ENCODE data around the gene SCGB1D2.
"Not testable (repeated sequence)": the region's sequence is repeated elsewhere in the genome, so short reads cannot be mapped to it uniquely, and the experiment has no call there.

Gene SCGB1D2, protein sequence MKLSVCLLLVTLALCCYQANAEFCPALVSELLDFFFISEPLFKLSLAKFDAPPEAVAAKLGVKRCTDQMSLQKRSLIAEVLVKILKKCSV

GRCh38 chr11:62242021-62242420, at the start of gene SCGB1D2:
TSS of gene SCGB1D2 (plus strand) at chr11:62242239. CDS start at chr11:62242308, 69 bp downstream.
- DNase-seq (ENCODE audit: low spot score), result no peak

GRCh38 chr11:62193952-62194351, 48.1 kb upstream of the SCGB1D2 start:
- DNase-seq (ENCODE audit: low spot score), result no peak

DNA sequence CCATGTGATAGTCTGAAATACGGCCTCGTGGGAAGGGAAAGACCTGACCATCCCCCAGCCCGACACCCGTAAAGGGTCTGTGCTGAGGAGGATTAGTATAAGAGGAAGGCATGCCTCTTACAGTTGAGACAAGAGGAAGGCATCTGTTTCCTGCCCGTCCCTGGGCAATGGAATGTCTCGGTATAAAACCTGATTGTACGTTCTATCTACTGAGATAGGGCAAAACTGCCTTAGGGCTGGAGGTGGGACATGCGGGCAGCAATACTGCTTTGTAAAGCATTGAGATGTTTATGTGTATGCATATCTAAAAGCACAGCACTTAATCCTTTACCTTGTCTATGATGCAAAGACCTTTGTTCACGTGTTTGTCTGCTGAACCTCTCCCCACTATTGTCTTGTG, 47.0 kb upstream of the SCGB1D2 start:
- not testable (repeated sequence) for DNase-seq (ENCODE audit: low spot score)

- no peak for DNase-seq (ENCODE audit: low spot score)
Measured at GRCh38 chr11:62195945-62196344, 46.1 kb upstream of the SCGB1D2 start.

DNA sequence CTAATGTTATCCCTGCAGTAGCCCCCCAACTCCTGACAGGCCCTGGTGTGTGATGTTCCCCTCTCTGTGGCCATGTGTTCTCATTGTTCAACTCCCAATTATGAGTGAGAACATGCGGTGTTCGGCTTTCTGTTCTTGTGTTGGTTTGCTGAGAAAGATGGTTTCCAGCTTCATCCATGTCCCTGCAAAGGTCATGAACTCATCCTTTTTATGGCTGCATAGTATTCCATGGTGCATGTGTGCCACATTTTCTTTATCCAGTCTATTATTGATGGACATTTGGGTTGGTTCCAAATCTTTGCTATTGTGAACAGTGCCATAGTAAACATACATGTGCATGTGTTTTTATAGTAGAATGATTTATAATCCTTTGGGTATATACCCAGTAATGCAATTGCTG, 44.6 kb upstream of the SCGB1D2 start:
- DNase-seq (ENCODE audit: low spot score), result not testable (repeated sequence)

- DNase-seq (ENCODE audit: low spot score), result no peak
Measured at GRCh38 chr11:62201376-62201775, 40.7 kb upstream of the SCGB1D2 start.

GRCh38 chr11:62202910-62203309, 39.1 kb upstream of the SCGB1D2 start:
- DNase-seq (ENCODE audit: low spot score), result no peak

- no peak for DNase-seq (ENCODE audit: low spot score)
Measured at GRCh38 chr11:62204430-62204829, 37.6 kb upstream of the SCGB1D2 start.

- DNase-seq (ENCODE audit: low spot score), result no peak
Measured at GRCh38 chr11:62205441-62205840, 36.6 kb upstream of the SCGB1D2 start.

DNA sequence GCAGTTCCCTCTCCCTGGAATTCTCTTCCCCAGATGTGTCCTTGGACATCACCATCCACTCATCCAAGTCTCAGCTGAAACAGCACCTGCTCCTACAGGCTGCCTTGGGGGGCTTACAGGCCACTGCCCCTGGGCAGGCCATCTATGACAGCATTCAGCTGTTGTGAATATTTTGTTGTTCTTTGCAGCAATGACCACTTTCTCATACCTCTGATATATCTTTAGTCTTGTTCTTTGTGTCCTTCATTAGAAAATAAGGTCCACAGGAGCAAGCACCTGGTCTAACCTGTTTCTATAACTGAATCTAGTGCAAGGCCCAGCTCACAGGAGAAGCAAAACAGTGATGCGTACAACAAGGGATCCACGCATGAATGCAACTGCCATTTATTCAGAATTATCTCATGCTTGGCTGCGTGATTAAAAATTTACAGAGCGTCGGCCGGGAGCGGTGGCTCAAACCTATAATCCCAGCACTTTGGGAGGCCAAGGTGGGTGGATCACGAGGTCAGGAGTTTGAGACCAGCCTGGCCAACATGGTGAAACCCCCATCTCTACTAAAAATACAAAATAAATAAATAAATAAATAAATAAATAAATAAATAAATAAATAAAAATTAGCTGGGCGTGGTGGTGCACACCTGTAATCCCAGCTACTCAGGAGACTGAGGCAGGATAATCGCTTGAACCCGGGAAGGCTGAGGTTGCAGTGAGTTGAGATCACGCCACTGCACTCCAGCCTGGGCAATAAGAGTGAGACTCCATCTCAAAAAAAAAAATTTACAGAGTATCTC, 35.6 kb upstream of the SCGB1D2 start:
- not testable (repeated sequence) for DNase-seq (ENCODE audit: low spot score)

DNA sequence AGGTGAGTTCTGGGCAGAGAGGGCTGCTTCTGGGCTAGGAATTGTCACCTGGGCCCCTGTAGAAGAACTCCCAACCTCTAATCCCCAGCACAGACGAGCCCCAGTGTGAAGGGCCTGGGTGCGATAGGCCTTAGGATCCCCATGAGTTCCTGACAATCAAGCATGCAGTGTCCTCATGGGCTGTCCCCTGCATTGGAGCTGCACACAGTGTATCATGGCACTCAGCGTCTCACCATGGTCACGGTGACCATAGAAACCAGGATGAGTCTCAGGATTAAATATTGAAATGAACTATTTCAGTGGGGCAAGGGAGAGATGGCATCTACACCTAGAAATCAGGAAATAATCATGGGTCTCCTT, 33.3 kb upstream of the SCGB1D2 start:
- DNase-seq (ENCODE audit: low spot score), result no peak

- DNase-seq (ENCODE audit: low spot score), result no peak
Measured at GRCh38 chr11:62217191-62217748, 24.8 kb upstream of the SCGB1D2 start.

DNA sequence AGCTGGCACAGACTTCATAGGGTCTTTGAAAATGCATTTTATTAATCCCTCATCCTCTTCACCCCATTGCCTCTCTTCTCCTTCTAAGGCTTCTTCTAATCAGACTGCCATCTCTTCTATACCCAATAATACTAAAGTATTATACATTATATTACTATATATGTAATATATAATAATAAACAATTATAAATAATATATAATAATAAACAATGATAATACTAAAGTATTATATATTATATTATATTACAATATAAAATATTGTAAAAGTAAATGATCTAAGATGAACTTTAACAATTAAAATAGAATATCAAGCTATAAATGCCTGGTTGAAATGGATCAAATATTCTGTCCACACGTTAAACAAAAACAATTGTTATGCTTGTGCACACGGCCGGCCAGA, 20.5 kb upstream of the SCGB1D2 start:
- no peak for DNase-seq (ENCODE audit: low spot score)

DNA sequence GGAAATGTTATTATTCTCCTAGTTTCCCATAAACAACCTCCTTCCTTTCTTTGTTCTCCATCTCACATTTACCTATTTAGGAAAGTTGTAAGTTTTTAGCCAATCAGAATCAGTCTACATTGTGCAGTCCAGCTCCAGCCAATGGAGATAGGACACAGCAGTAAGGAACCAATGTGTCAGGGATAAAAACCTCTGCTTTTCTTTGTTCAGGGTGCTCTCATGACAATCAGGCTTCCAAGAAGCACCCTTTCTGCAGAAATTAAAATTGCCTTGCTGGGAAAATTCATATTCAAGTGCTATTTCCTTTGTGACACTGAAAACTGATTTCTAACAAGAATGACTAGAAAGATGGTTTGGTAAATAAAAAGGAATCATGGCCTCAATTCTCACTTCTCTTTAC, 18.9 kb upstream of the SCGB1D2 start:
- no peak for DNase-seq (ENCODE audit: low spot score)

GRCh38 chr11:62233730-62234129, 8.3 kb upstream of the SCGB1D2 start:
- no peak for DNase-seq (ENCODE audit: low spot score)

GRCh38 chr11:62236187-62236586, 5.9 kb upstream of the SCGB1D2 start:
- no peak for DNase-seq (ENCODE audit: low spot score)

DNA sequence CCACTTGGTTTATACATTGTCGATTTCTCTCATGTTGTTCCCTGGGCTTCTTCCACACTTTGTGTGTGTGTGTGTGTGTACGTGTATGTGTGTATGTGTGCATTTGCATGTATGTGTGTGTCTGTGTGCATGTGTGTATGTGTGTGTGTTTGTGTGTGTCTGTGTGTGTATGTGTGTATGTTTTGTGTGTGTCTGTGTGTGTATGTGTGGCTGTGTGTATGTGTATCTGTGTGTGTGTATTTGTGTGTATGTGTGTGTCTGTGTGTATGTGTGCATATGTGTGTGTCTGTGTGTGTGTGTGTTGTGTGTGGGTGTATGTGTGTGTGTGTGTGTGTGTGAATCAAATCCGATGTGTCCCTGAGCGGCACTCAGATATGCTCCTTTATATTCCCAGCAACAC, 4.5 kb upstream of the SCGB1D2 start:
- DNase-seq (ENCODE audit: low spot score), result no peak

- DNase-seq (ENCODE audit: low spot score), result no peak
Measured at GRCh38 chr11:62238151-62238550, 3.9 kb upstream of the SCGB1D2 start.

- no peak for DNase-seq (ENCODE audit: low spot score)
Measured at GRCh38 chr11:62241095-62241494, 944 bp upstream of the SCGB1D2 start.

DNA sequence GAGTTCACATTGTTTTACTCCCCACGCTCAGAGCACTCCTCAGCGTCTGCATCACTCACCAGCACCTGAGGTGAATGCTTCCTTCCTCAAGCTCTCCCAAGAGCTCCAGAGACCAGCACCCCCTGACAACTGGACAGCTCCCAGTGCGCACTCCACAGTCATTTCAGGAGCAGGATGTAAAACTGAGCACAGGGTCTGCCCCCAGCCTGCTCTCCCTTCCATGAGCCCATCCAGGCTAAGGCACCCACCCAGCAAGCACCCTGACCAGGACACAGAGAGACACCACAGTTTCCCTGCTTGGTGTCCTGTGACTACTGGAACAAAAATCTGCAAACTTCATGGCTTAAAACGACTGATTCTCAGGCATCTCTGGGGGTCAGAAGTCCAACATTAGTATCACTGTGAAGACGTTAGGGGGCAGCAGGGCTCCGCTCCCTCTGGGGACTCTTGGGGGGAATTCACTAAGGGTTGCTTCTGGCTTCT, 3.3 kb downstream of the SCGB1D2 start:
- no peak for DNase-seq (ENCODE audit: low spot score)

DNA sequence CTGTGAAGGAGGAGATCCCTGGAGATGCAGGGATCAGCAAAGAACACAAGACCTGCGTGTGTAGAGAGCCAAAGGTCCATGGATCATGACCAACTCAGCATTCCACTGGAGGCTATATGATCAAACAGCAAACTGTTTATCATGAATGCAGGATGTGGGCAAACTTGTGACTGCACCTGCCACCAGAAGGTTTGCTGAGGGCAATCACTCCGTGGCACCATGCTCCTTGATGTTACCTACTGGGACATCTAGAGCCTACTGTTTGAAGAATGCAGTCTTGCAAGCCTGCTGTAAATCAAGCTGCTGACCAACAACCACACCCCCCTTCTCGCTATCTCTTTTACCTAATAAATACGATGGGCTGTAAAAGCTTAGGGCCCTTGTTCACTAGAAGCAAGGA, 9.7 kb downstream of the SCGB1D2 start:
- no peak for DNase-seq (ENCODE audit: low spot score)

DNA sequence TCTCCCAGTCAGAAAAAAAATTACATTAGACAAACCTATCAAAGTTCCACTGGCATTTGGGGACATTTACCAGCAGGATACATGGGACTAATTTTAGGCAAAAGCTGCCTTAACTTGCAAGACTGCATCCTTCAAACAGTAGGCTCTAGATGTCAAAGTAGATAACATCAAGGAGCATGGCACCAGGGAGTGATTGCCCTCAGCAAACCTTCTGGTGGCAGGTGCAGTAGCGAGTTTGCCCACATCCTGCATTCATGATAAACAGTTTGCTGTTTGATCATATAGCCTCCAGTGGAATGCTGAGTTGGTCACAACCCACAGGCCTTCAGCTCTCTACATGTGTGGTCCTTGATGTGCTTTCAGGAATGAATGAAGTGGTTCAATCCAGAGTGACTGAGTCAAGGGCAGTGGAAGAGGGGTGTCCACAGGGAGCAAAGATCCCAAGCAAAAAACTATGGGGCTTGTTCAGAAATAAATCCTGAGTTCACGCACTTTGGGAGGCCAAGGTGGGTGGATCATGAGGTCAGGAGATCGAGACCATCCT, 12.0 kb downstream of the SCGB1D2 start:
- DNase-seq (ENCODE audit: low spot score), result no peak

DNA sequence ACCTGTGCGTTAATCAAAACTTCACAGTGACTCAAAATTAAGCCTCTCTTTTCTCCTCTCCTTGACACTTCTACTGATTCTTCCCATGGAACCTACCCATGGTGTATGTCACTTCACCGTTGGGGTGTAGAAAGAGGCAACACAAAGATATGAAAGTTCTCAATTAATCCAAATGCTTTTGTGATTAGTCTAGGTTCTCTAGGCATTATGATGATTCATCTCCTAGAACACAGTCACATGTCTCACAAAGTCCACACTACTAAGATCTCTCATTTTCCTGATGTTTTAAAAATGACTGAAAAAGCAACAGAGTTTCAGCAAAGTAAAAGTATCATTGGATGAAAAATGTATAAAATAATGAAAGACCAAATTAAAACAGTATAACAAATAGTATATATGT, 14.2 kb downstream of the SCGB1D2 start:
- DNase-seq (ENCODE audit: low spot score), result no peak

All from left forelimb (tissue), 1 donor.